NCI-H526 (cell line): ENCODE data around the gene ZNF24.

Experiments used
- DNase-seq, 2 experiments: peaks; one replicate each; lab custom pipeline; 2025; lab: John Stamatoyannopoulos, UW

ZNF24 gene

GRCh38 chr18:35296060-35296459 is 48.2 kb downstream of the ZNF24 start:
- DNase-seq = no peak

- no peak for DNase-seq
These were observed 53.1 kb downstream of the ZNF24 start for GRCh38 chr18:35291166-35291565.

DNA sequence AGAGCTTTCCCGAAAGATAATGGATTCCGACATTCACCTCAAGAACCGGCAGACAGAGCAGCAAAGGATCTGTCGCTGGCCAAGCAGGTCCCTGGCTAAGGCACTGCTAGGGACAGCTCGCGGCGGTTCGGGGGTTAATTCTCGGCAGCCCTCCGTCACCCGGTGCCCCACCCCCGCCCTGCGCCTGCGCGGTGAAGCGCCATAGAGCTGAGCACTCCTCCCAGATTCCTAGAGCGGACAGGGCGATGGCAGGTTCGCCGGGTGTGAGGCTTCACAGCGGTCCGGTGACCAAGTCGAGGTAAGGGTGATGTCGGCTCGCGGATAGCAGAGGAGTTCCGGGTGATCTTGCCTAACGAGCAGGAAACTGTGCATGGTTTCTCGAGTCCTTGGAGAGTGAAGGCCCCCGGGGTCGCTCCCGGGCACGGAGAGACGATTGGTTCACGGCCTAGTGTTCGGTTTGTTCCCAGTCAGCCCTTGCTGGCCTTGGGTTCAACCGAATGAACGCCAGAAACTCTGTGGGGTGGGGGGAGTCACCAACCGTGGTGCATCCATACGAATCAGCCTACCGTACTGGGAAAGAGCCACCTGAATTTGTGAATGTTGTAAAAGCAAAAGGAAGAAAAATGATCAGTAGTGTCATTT is 54.0 kb downstream of the ZNF24 start, which contains the start of gene ZSCAN30:
TSS of gene ZSCAN30 (minus strand) at position 136 of the 642 bp plus-strand sequence. CDS start 25,877 bp downstream, outside the sequence.
- DNase-seq = peak; percentile 79 to 91

DNA sequence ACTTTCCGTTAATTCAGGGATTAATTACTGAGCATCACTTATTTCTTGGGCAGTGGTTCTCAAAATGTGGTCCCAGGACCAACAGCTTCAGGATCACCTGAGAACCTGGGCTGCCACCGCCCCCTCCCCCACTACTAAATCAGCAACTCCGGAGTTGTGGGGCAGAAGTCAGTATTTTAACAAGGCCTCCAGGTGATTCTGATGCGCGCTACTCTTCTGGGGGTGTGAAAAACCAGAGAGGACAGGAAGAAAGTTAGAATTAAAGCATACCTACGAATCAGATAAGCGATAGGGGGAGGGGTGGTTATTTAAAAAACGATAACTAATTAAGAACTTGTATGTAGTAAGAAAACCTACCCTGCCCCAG is 54.5 kb downstream of the ZNF24 start:
- peak; percentile 37 to 54 for DNase-seq

DNA sequence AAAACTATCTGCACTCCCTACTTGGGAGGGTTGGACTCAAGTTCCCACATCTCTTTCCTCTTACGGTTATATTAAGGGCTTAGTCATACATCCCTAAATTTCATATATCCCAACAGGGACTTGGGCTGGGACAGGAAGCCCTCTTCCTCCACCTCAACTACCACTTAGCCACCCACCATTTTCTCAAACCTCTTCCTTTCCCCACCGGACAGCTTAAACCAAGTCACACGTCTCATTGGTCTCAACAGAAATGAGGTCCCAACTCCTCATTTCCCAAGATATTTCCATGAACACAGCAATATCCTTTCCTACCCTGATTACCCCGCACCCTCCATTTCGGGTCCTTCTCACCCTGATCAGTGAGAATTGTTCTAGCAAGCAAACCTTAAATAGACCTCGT is 54.9 kb downstream of the ZNF24 start:
- peak in 1 of 2 experiments; percentile 2 for DNase-seq

- no peak for DNase-seq
These were observed 59.4 kb downstream of the ZNF24 start for GRCh38 chr18:35284841-35285240.

- no peak for DNase-seq
These were observed 60.1 kb downstream of the ZNF24 start for GRCh38 chr18:35283923-35284794.

- no peak for DNase-seq
These were observed 61.9 kb downstream of the ZNF24 start for GRCh38 chr18:35282353-35282752.
